Left lung (tissue), 10 donors: Measurements from ENCODE around the gene CANT1. TPM values are rescaled to one million over a fixed set of nuclear protein-coding genes. Genes with fewer than 3 reads are reported as not detected.
A peak's percentile ranks its signal among the peaks of the same experiment; 100 is the strongest.

Experiments used
- ATAC-seq: fragments of 200-7000 bp; cut with Tn5 transposase; one replicate; pipeline ENCODE4 v1.9.1; 2020; ENCODE audit warnings: moderate library complexity
- DNase-seq, 4 donors: peaks; one replicate each; pipeline ENCODE4 v3.0.0-alpha.2; 2013 to 2020
- H3K27ac ChIP-seq, 2 donors: fragments of 200-600 bp; sonication (generic) in 1 of 2; one replicate each; pipeline versions ENCODE4 v1.5.0 to v1.8.0; 2020 to 2021
- H3K27me3 ChIP-seq, 2 donors: fragments of 200-600 bp; sonication (generic) in 1 of 2; one replicate each; pipeline versions ENCODE4 v1.5.0 to v1.8.0; 2020 to 2021
- H3K36me3 ChIP-seq, 2 donors: fragments of 200-600 bp; sonication (generic) in 1 of 2; one replicate each; pipeline versions ENCODE4 v1.5.0 to v1.8.0; 2020 to 2021
- H3K4me1 ChIP-seq, 2 donors: fragments of 200-600 bp; one replicate each; pipeline ENCODE4 v1.8.0; 2021
- H3K4me3 ChIP-seq, 2 donors: fragments of 200-600 bp; sonication (generic) in 1 of 2; one replicate each; pipeline versions ENCODE4 v1.5.0 to v1.8.0; 2020 to 2021; ENCODE audit warnings: mild to moderate bottlenecking in 1 of 2
- H3K9me3 ChIP-seq, 2 donors: fragments of 200-600 bp; sonication (generic) in 1 of 2; one replicate each; pipeline versions ENCODE4 v1.5.0 to v1.8.0; 2020 to 2021
- CTCF ChIP-seq, 2 donors: fragments of 200-600 bp; sonication (generic) in 1 of 2; IDR thresholded peaks; one replicate each; pipeline versions ENCODE4 v1.5.0 to v1.8.0; 2021; ENCODE audit warnings: antibody characterized with exemption in 2 of 2
- intact Hi-C, 2 donors: fragments of 100-400 bp; cut with DNase I; formaldehyde crosslinking; loops; one replicate each; pipeline versions ENCODE4 v1.11.2 to v1.14.2; 2022
- polyA plus RNA-seq, 6 donors: library from polyadenylated mRNA; unstranded; fragments of 120-200 nt; gene quantifications; one replicate each; pipeline ENCODE4 v1.2.1, GENCODE V29; 2013; ENCODE audit not compliant: insufficient read length in 6 of 6
- total RNA-seq, 2 donors: library from RNA; stranded (reverse); fragmentation: NEBNext Ultra II Directional; extraction: Animal tissue kit (Norgen Biotek cat#: 25700); gene quantifications; one replicate each; pipeline ENCODE4 v1.2.1, GENCODE V29; 2021
- donor health status: DM: no; HTN: yes; CAD: no.
- donor health status: DM: no; HTN: no; CAD: no.

CANT1 gene
- total and polyA plus RNA-seq, 8 donors, result 37.9 to 69.0 (median 41.2) TPM

DNA sequence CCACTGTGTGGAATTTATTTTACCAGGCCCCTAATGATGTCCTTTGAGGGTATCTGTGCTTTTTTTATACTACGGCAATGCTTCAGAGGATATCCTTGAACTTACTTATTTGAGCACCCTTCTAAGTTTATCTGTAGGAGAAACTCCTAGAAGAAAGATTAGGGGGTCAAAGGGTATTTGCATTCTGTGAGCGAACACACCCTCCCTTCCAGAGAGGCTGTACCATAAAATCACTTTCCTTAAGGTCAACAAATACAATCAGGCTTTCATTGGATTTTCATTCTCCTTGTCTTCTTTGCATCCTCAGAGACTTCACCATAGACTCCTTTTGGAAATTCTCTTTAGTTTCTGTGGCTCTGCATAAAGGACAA lies 9.7 kb upstream of the CANT1 start:
- H3K9me3 ChIP-seq, result peaks cover 0 to 7% of the 10 kb centered on the region in 2 donors
- no peak overlapping the region for H3K4me3 ChIP-seq
- TF ChIP-seq CTCF (IDR thresholded peaks at IDR 0.05), result no peak
- DNase-seq, result no peak
- H3K27me3 ChIP-seq, result peaks cover 0 to 28% of the 10 kb centered on the region in 2 donors
- H3K27ac ChIP-seq, result no peak overlapping the region
- intact Hi-C loops, result no loop called here
- no peaks in the 10 kb centered on the region for H3K36me3 ChIP-seq
- peaks cover 8 to 36% of the 10 kb centered on the region in 2 donors for H3K4me1 ChIP-seq
- ATAC-seq, result no peak

DNA sequence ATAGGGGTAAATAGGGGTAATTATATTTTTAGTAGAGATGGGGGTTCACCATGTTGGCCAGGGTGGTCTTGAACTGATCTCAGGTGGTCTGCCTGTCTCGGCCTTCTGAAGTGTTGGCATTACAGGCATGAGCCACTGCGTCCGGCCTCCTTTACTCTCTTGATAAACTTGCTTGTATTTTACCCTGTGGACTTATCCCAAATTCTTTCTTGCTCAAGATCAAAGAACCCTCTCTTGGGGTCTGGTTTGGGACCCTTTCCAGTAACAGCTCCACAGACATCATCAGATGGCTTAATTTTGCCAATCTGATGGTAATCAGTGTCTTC lies 8.8 kb upstream of the CANT1 start:
- ATAC-seq (no peak), DNase-seq (no peak)
- no peak for TF ChIP-seq CTCF (IDR thresholded peaks at IDR 0.05)
- Histone ChIP-seq H3K27ac (no peak overlapping the region), H3K36me3 (no peaks in the 10 kb centered on the region), H3K4me1 (peaks cover 8 to 26% of the 10 kb centered on the region in 2 donors), H3K4me3 (no peak overlapping the region), H3K9me3 (peaks cover 0 to 7% of the 10 kb centered on the region in 2 donors), H3K27me3 (peaks cover 0 to 19% of the 10 kb centered on the region in 2 donors)
- intact Hi-C loops, result no loop called here

GRCh38 chr17:79017546-79018369 lies 8.2 kb upstream of the CANT1 start:
- peak in 1 of 4 donors; percentile 64 for DNase-seq
- intact Hi-C loops, result no loop called here
- ATAC-seq, result peak; percentile 66
- Histone ChIP-seq H3K27ac (no peak overlapping the region), H3K4me1 (peaks cover 7 to 21% of the 10 kb centered on the region in 2 donors), H3K36me3 (no peaks in the 10 kb centered on the region), H3K4me3 (no peak overlapping the region), H3K27me3 (peaks cover 0 to 13% of the 10 kb centered on the region in 2 donors), H3K9me3 (peaks cover 0 to 7% of the 10 kb centered on the region in 2 donors)
- no peak for TF ChIP-seq CTCF (IDR thresholded peaks at IDR 0.05)

- peaks cover 0 to 7% of the 10 kb centered on the region in 2 donors for H3K9me3 ChIP-seq
Measured at GRCh38 chr17:79014158-79014758, 4.7 kb upstream of the CANT1 start.

More at GRCh38 chr17:79014158-79014758, 4.7 kb upstream of the CANT1 start:
- Histone ChIP-seq H3K4me3 (no peak overlapping the region), H3K4me1 (peaks cover under 1 to 4% of the 10 kb centered on the region in 2 donors), H3K36me3 (no peaks in the 10 kb centered on the region), H3K27ac (no peak overlapping the region), H3K27me3 (no peaks in the 10 kb centered on the region)
- TF ChIP-seq CTCF (IDR thresholded peaks at IDR 0.05), result no peak
- no peak for DNase-seq
- ATAC-seq, result no peak
- intact Hi-C loops, result no loop called here
